Activated CD4-positive, CD25-positive, alpha-beta regulatory T cell treated with anti-CD3 and anti-CD28 coated beads, Interleukin-2, amount 50 U/mL, for 24 hours (primary cell): Measurements from ENCODE around the gene DNAH10.
A peak's percentile ranks its signal among the peaks of the same experiment; 100 is the strongest.
"Not testable (repeated sequence)": the region's sequence is repeated elsewhere in the genome, so short reads cannot be mapped to it uniquely, and the experiment has no call there.

Experiments
- ATAC-seq, 2 donors: fragments of 150-1000 bp; cut with Tn5 transposase; one replicate each; pipeline ENCODE4 v1.10.0; 2021; ENCODE audit warnings: mild to moderate bottlenecking in 1 of 2, moderate library complexity in 1 of 2

DNAH10 gene

GRCh38 chr12:123936956-123937706, 175.0 kb downstream of the DNAH10 start:
- ATAC-seq: no peak

- peak; percentile 86 to 90 for ATAC-seq
Measured at GRCh38 chr12:123937707-123938591, 175.8 kb downstream of the DNAH10 start.

DNA sequence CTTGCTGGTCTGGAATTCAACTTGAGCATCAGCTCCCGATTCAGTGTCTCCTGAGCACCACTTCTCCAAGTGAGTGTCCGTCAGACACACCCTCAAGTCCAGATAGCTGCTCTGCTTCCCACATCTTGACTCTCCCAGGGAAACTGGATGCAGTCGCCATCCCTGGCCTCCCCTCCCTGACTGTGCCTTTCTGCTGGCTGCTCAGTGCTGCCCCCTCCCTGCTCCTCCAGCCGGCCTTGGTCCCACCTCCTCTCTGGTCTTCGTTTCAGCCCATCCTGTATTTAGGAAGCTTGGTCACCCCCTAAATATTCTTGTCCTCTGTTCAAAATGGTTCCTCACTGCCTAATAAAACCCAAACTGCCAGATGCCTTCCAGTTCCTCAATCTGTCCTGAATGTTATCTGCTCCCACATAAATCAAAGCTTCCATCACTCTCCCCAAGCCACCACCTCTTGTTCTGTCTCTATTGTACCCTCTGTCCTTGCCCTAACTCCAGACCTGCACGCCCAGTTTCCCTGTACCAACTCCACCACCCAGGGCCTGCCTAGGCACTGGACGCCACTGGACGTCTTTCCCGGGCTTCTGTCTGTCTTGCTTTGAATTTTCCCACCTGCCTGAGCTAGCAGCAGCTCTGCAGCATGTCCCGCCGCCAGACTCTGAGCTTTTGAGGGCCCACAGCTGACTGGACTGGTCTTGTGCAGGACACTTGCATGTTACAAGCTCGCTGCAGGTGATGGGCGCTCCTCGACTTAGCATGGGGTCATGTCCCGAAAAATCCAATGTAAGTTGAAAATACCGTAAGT, 176.8 kb downstream of the DNAH10 start:
- ATAC-seq: no peak

GRCh38 chr12:123939716-123940626, 177.9 kb downstream of the DNAH10 start:
- ATAC-seq: no peak

DNA sequence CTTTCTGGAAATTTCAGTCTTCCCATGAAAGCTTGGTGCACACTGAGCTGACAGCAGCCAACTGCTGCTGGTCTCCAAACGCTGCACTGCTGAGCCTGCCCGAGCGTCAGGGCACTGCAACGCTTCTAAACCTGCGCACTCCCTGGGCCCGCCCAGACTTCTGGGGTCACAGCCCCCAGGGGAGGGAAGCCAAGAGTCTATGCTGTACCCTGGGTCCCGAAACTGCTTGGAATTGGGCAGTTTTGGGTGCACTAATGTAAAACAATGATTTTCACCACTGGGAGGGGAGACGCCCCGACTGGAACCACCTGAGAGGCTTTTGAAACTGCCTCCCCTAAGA, 178.5 kb downstream of the DNAH10 start:
- ATAC-seq: no peak

GRCh38 chr12:123941000-123941399, 178.9 kb downstream of the DNAH10 start:
- no peak for ATAC-seq

DNA sequence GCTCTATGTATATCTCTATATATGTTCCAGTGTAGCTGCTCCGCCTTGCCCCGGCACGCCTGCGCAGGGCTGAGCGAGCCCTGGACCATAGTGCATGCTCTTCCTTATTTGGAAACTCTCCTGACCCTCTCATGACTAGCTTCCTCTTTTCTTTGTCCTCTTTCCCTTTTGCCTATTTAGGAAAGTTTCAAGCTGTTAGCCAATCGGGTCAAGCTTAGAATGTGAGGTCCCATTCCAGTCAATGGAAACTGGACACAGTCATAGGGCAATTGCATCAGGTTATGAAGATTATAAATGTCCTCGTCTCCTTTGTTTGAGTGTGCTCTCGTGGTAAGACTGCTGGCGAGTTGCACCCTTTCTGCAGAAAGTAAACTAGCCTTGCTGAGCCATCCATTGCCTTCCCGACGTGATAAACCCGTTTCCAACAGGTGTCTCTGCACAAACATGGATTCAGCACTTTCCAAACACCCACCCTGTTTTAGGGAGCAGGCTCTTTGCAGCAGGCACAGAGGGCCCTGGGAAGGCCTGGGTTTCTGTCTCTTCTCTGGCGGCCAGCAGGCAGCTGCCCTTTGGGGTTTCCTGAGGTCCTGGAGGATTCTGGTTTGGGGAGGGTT, 179.6 kb downstream of the DNAH10 start:
- no peak for ATAC-seq

DNA sequence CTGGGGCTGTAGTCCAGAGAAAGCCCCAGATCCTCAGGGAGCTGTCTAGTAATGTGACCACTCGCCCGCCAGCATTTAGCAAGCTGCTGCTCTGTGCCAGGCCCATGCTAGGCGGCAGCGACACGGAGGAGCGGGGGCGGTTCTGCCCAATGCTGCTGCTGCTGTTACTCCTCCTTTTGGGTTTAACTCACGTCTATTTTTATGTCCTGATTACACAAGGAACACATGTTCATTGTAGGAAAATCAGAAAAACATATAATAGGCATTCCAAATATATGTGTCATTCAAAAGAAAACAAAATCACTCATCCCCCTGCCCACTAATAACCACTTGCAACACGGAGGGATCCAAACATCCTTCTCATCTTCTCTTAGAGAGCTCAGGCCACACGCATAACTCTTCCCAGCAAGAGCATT, 180.1 kb downstream of the DNAH10 start:
- ATAC-seq: no peak

DNA sequence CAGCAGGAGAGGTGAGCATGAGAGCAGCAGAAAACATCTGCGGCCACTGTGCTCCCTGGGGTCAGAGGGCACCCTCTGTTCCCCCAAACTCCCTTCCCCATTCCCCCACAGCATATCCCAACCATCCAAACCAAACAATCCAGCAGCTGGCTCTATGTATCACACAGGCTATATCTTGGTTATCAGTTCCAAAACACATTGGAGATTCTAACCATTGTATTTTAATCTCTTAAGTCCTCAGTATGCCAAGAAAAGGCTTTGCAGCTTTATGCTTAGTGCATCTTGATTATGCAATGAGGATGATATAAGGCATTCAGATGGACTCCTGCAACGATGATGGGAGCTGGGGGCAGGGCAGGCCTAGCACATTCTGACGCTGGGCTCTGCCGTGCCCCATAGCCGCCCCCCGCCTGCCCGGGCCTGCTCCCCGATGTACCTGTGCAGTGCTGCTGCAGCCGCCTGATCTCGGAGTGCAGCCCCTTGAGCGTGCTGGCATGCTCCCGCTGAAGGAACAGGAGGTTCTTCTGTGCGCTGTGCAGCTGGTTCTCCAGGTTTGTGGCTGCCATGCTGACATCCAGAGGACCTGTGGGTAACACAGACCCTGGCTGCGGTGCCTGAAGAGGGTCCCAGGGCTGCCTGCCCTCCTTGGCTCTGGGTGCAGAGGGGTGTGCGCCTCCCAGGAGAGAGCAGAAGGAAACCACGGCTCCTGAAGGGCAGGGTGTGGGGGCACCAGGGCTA, 181.0 kb downstream of the DNAH10 start:
- no peak for ATAC-seq

DNA sequence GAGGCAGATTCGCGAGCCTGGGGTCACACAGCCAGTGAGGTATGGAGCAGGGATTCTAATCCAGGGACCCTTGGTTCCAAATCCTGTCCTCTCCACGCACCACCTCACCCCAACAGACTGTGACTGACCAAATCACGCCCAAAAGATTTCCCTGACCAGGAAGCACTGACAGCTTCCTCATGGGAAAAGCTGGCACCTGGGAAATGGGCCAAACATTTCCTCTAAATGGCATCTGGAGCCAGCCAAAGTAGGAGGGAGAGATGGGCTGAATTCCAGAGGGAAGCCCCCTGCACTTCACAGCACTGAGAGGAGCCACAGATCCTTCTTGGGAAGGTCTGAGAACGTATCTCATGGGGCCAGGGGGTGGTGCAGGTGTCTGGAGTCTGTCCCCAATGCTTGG, 181.7 kb downstream of the DNAH10 start:
- no peak for ATAC-seq

DNA sequence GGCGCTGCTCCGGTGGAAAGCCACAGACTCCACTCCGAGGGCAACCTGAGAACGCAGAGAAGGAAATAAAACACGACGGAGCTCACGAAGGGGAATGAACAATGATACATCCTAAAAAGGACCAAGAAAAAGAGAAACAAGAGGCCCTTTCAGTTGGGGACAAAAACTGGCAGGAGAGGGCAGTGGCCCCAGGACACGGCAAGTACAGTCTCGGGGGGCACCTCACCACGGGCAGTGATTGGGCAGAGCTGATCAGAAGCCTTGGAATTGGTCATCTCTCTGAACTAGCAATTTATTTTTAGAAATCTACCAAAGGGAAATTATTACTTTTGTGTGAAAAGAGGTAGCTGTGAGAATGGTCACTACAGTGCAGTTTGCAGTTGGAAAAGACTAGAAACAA, 182.6 kb downstream of the DNAH10 start:
- no peak for ATAC-seq

- ATAC-seq: no peak
Measured at GRCh38 chr12:123945287-123946151, 183.4 kb downstream of the DNAH10 start.

- no peak for ATAC-seq
Measured at GRCh38 chr12:123946152-123946515, 184.0 kb downstream of the DNAH10 start.

- ATAC-seq: not testable (repeated sequence)
Measured at GRCh38 chr12:123946516-123947505, 184.7 kb downstream of the DNAH10 start.

- not testable (repeated sequence) for ATAC-seq
Measured at GRCh38 chr12:123947531-123947930, 185.4 kb downstream of the DNAH10 start.

- no peak for ATAC-seq
Measured at GRCh38 chr12:123948401-123948795, 186.3 kb downstream of the DNAH10 start.

DNA sequence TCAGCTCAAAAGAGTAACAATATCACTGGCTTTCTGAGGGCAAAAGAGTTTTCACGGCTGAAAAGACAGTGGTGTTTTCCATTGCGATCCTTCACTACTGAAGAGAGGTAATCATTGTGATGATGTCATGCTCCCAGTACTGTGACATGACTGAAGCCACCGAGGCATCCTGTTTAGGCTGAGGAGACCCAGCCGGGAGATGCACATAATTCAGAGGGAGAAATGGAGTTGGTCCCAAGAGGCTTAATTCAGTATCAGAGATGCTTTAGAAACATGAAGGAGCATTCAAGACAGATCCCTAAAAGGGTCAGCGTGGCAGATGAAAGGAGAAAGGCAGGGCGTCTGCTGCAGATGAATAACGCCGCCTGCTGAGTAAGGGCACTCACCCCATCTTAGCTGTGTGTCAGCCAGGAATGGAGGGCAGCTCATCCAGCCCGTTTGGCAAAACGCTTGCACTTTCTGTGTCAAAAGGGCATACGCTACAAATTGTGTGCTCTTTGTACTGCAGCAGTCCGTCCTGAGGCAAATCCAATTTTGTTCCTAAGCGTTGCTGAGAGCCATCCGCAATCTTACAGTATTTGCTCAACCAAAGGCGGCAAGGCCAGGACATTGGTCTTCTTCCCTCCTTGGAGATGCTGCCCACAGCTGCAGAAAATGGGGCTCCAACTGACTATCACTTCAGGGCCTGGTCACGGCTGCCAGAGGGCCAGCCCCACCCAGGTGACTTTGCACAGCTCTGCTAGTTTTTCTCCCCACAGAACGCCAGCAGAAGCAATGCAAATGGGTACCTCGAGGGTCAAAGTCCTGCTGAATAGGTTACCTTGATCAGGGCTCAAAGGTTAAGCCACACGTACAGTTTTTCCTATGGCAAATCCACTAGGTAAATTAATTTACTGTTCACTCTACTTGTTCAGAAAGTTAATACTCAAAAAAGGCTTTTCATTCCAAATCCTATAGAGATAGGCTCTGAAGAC, 187.0 kb downstream of the DNAH10 start:
- no peak for ATAC-seq
